Stimulated activated naive CD8-positive, alpha-beta T cell treated with anti-CD3 and anti-CD28 coated beads, Interleukin-15, Interleukin-2, amounts not matched to agents 100 U/mL and 50 U/mL, for 24 hours (primary cell): Measurements from ENCODE around the gene CMYA5.
A peak's percentile ranks its signal among the peaks of the same experiment; 100 is the strongest.

ENCODE experiments used
- ATAC-seq: fragments of 150-1000 bp; cut with Tn5 transposase; one replicate; pipeline ENCODE4 v1.10.0; 2021
- DNase-seq: peaks from one replicate; pipeline ENCODE4 v3.0.0; 2021

The CMYA5 gene

GRCh38 chr5:79793722-79794121 lies 104.1 kb downstream of the CMYA5 start:
- DNase-seq, result no peak
- no peak for ATAC-seq

GRCh38 chr5:79794347-79794746 lies 104.7 kb downstream of the CMYA5 start:
- DNase-seq (no peak), ATAC-seq (no peak)

DNA sequence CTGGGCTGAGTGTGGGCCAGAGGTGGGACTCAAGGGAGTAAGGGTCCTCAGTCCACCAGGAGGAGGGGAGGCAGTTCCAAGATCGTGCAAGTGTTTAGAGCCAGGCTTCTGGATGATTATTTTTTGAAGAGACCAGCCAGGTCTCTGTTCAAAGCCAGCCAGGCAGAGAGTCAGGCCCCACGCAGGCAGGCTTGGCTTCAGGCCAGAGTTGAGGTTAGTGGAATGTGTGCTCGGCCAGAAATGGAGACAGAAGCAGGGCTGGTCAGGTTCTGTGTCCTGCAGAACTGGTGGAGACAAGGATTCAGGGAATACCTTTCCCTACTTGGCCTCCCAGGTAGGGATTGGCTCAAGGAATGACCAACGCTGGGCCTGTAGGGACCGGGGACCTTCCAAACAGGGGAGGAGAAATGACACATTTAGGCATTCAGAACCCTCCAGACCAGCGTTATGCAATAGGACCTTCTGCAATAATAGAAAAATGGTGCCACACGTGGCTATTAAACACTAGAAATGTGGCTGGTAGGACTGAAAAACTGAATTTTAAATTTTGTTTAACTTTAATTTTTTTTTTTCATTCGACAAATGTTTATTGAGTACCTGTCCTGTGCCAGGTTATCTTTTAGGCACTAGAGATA lies 106.2 kb downstream of the CMYA5 start:
- DNase-seq (no peak), ATAC-seq (no peak)

GRCh38 chr5:79798893-79799590 lies 109.4 kb downstream of the CMYA5 start:
- DNase-seq (no peak), ATAC-seq (no peak)

DNA sequence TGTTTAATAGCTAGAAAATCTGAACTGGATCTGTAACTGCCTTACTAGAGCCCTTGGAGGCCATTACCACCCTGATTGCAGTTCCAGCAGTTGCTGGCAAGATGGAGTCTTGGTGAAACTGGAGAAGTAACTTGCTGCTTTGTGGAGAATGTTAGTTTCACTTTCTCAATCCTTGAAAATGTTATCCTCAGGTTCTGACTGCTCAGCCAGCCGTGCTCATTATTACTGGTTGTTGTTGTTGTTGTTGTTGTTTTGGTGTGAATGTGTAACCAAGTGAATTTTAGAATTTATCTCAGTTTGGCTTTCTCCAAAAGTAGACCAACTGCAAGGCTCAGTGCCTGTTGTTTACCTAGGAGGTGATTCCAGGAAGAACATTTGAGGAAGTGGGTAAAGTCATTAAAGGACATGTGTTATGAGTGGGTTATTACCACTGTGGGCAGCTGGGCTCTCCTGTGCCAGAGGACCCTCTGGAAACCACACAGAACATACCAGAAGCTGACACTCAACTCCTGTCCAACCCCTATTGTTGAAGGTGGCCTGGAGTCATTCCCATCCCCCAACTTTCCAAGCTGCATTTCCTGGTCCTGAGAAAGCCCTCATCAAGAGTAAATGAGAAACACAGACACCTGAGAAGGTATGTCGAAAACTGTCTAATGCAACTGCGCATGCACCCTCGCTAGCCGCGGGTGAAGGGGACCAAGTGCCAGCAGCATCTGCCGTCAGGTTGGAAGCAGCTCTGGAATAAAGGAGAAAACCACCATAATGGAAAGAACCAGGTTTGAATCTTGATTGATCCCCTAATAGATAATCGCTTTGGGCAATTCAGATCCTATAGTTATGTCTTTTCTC lies 111.6 kb downstream of the CMYA5 start:
- ATAC-seq (no peak), DNase-seq (no peak)

GRCh38 chr5:79802406-79802805 lies 112.8 kb downstream of the CMYA5 start:
- DNase-seq (no peak), ATAC-seq (no peak)

DNA sequence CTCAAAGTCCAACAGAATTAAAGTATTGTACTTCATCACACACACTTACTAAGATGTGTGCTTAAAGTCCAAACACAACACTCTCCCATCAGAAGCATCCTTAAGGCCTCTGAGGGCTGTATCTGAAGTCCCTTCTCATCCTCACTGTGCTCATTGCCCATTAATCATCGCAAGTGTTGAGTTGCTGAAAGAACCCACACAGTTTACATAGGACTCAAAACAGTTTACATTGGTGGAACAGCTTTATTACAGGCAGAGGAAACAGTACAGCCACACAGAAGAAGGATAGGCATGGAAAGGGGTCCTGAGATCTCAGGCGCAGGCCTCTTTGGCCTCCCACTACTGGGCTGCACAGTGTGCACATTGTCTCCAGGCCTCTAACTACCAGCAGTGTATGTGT lies 113.4 kb downstream of the CMYA5 start:
- no peak for DNase-seq
- ATAC-seq, result no peak

- ATAC-seq, result no peak
- no peak for DNase-seq
Observed at GRCh38 chr5:79806741-79807140, 117.1 kb downstream of the CMYA5 start.

GRCh38 chr5:79809743-79810142 lies 120.1 kb downstream of the CMYA5 start:
- no peak for DNase-seq
- ATAC-seq, result no peak

GRCh38 chr5:79811081-79811480 lies 121.4 kb downstream of the CMYA5 start:
- ATAC-seq (no peak), DNase-seq (no peak)

DNA sequence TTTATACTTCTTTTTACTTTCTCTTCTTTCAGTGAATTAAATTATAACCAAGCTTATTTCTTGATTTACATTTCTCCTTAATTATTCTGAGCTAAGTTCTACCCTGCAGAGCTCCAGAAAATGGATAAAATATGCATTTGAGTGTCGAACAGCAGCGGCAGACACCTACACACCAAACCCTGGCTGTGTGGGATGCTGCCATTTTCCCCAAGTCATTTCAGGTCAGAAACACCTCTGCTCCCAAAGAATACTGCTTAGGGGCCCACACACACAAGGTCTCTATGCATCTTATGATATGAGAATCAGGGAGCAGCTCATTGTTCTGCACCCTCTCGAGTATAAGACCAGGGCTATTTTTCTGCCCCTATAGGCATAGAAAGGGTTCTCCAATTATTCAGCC lies 122.3 kb downstream of the CMYA5 start:
- ATAC-seq, result no peak
- DNase-seq, result no peak

GRCh38 chr5:79814699-79815098 lies 125.1 kb downstream of the CMYA5 start:
- ATAC-seq (no peak), DNase-seq (no peak)

GRCh38 chr5:79816014-79816413 lies 126.4 kb downstream of the CMYA5 start:
- DNase-seq (no peak), ATAC-seq (no peak)

DNA sequence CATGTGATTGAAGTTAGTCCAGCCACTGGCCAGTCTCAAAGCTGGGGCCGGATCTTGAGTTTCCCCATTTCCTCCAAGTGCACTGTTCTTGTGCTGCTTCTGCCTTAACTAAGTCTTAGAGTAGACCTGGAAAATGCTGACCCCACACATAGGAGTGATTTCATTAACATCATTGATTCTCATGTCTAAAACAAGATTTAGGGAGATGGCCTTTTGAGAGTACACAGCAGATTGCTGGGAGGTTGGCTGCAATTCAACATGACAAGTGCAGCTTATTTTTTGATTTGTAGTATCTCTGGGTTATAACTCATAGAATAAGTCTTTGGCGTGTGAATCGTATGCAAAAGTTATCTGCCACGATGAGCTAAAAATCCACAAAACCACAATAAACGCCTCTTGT lies 131.0 kb downstream of the CMYA5 start:
- ATAC-seq, result no peak

GRCh38 chr5:79824444-79824843 lies 134.8 kb downstream of the CMYA5 start:
- ATAC-seq (no peak), DNase-seq (no peak)

More for the DNA sequence above, 131.0 kb downstream of the CMYA5 start:
- no peak for DNase-seq

DNA sequence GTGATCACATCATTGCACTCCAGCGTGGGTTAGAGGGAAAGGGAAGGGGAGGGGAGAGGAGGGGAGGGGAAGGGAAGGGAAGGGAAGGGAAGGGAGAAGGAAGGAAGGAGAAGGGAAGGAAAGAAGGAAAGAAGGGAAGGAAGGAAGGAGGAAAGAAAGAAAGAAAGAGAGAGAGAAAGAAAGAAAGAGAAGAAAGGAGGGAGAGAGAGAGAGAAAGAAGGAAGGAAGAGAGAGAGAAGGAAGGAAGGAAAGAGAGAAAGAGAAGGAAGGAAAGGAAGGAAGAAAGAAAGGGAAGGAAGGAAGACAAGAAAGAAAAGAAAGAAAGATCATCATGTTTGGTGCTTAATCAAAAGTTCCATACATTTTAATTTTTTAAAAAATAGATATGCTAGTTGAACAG lies 136.2 kb downstream of the CMYA5 start:
- DNase-seq, result no peak
- no peak for ATAC-seq

DNA sequence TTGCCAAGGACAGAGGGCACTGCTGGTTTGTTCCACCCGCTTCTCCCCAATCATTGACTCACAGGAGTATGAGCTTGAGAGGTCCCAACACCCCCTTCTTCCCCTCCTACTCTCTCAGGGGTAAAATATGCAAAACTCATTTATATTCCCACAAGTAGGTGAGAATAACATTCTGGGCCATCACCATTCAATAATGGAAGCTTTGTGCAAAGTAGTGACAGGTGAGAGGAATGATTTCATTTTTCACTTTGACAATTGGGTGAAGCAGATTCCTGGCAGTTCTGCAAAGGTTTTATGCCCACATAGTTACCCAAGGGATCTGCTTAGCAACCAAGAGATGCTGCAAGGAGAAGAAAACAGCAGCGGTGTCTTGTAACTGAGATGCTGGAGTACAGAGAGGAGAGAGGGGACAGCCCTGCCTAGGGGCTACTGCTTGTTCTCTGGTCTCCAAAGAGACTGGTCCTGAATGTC lies 137.6 kb downstream of the CMYA5 start:
- ATAC-seq, result no peak
- no peak for DNase-seq

GRCh38 chr5:79829260-79829659 lies 139.6 kb downstream of the CMYA5 start:
- DNase-seq (no peak), ATAC-seq (peak; percentile 57)

DNA sequence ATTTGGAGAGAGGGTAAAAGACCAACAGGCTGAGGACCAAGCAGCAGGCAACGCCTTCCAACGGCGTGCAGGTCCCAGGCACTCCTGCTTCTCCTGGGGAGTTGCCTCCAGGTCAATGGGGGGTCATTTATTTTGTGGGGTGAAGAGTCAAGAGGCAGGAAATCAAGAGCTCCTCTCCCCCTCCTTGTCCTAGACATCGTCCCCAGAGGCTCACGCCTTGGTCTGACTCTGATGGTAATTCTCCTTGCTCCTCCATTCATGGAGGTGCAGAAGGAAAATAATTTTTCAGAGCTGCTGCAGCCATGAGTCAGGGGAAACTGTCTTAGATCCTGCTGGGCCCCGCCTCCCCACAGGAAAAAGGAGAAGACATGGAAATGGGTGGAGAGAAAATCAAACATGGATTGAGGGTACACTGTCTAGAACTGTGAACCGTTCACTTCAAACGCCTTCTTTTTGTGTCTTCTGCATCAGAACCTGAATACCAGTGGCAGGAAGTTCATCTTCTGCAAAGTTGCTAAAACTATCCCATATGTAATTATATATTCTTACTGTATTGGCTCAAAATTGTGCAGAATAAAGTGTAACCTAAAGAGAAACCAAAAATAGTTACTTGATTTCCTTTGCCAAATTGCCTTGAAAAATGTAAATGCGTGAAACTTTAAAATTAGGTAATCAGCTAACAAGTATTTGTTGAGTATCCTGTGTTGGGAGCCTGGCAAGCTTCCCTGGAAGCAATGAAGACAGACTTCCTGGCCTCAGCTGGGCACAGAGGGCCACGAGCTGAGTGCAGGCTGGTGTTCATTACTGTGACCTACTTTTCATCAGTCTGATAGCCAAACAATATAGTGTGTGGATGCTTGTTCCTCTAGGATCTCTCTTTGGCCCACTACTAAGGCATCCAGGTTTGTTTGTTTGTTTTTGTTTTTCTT lies 142.0 kb downstream of the CMYA5 start:
- no peak for ATAC-seq
- DNase-seq, result no peak

GRCh38 chr5:79832911-79833310 lies 143.3 kb downstream of the CMYA5 start:
- ATAC-seq, result no peak

GRCh38 chr5:79834098-79834753 lies 144.6 kb downstream of the CMYA5 start:
- DNase-seq, result no peak
- no peak for ATAC-seq

More at GRCh38 chr5:79832911-79833310, 143.3 kb downstream of the CMYA5 start:
- DNase-seq, result no peak
